GM18502 (cell line): ENCODE results near the gene OR5A1.
"Not testable (repeated sequence)": the region's sequence is repeated elsewhere in the genome, so short reads cannot be mapped to it uniquely, and the experiment has no call there.

Experiments
- ATAC-seq: cut with Tn5 transposase; IDR thresholded peaks from one replicate; pipeline ENCODE4 v1.9.1; 2021; ENCODE audit warnings: mild to moderate bottlenecking; ENCODE audit not compliant: unreplicated experiment, poor library complexity

Gene OR5A1

DNA sequence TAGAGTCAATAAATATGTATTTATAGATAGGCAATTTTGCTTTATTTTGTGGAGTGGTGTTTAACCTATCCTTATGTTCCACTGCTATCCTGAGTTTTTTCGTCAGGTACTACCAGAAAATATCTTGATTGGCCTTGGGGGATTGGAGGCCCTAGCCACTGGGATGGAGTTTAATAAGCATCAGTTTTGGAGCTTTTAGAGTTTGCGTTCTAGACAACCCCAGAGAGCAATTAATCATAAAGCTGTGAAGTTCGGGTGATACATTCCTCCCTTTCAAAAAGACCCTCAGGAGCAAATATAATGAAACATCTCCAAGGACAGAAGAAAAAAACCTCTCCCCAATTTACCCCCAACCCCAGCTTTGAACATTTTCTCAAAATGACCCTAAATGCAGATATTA lies at the start of gene OR5A1:
OR5A1 (plus strand) TSS at position 301 of the 400 bp plus-strand sequence. CDS start 6,700 bp downstream, outside the sequence.
- no peak for ATAC-seq

GRCh38 chr11:59394186-59394585 lies 42.1 kb upstream of the OR5A1 start:
- no peak for ATAC-seq

DNA sequence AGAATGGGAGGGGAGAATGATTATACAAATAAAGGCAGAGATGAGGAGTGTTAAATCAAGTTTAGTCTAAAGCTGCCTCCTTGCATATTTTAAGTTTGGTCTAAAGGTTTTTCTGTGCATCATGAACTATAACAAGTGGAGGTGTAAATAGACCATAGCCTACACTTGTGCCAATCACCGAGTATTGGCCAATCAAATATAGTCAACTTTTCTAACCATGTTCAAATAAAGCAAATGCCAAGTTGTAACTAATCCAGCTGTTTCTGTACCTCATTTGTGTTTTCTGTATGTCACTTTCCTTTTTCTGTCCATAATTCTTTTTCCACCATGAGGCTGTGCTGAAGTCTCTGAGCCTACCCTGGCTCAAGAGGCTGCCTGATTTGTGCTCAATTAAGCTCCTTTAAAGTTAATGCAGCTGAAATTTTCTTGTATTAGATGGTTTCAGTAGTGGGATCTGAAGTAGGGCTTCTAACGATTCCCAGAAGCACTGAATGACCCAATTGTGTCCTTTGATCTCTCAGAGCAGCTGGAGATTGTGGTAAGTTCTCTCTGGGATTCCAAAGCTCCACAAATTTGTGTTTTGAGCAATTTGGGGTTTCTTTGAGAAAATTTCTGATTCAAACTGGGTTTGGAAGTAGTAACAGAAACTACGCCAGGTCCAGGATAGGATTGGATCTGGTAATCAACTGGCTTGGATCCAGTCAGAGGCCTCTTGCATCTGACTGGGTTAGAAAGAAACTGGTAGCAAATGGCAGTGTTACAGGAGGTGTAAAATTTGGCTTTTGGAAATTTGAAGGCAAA lies 35.6 kb upstream of the OR5A1 start:
- no peak for ATAC-seq

DNA sequence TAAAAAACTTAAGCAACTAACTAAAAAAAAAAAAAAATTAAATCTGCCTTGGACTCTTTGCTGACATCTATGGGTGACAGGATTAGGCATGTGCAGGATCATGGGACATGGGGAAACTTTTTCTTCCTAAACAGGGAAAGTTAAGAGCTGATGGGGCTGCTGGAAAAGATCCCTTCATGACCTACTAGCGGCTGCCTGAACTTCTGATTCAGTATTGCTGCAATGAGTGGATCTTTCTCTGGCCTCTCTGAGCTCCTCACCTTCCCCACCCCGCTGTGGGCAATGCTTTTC lies 35.1 kb upstream of the OR5A1 start:
- no peak for ATAC-seq

DNA sequence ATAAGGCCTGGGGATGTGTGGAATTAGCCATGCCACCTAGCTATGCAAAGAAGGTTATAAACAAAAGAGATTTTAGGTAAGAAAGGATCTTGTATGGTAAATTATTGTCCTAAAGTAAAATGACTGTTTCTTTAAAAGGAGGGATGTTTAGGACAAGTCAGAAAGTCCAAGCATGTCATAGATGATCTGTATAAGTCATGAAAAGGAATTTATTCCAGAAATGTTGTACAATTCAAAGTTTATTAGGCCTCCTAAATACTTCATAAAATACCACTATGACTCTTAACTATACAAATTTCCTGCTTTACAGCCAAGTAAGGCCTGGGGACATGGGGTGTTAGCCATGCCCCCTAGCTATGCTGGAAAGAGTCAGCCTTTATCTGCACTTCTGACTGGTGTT lies 32.7 kb upstream of the OR5A1 start:
- no peak for ATAC-seq

DNA sequence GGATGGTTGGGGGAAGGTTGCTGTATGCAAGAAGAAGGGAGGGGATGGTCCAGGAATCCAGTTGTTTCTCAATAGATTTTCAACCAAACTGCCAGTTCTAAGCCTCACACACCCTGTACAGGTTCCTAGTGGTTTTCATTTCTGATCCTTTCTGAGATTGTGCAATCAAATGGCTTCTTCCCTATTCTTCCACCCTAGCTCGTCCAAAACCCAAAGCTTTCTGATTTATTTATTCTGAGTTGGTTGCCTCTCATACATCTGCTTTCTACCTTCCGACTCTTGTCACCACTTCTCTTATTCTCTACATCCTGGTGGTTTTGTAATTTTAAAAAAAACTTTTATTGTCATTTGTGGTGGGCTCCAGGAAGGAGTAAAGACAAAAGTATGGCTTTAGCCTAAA lies 22.6 kb upstream of the OR5A1 start:
- no peak for ATAC-seq

DNA sequence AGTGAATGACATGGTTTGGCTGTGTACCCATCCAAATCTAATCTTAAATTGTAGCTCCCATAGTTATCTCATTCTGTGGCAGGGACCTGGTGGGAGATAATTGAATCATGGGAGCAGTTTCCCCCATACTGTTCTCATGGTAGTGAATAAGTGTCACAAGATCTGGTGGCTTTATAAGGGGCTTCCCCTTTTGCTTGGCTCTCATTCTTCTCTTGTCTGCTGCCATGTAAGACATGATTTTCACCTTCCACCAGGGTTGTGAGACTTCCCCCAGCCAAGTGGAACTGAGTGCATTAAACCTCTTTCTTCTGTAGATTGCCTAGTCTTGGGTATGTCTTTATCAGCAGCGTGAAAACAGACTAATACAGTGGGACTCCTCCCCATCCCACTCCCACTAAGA lies 21.2 kb upstream of the OR5A1 start:
- ATAC-seq = no peak

DNA sequence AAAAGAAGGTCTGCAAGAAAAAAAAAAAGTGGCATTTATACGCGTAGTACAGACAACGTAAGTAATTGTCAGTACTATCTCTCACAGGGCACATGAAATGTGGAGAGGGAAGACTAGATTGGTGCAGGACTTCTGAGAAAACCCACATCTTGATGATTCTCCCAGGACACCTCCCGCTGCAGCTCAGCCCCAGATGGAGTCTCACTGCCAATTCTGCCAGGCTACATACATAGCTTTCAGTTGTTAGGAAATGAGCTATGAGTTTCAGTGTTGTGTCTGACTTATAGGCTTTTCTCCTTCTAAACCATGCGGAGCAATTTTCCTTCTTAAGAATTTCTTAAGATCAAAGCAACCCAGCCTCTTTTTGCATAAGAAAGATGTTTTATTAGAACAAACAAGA lies 19.7 kb upstream of the OR5A1 start:
- no peak for ATAC-seq

DNA sequence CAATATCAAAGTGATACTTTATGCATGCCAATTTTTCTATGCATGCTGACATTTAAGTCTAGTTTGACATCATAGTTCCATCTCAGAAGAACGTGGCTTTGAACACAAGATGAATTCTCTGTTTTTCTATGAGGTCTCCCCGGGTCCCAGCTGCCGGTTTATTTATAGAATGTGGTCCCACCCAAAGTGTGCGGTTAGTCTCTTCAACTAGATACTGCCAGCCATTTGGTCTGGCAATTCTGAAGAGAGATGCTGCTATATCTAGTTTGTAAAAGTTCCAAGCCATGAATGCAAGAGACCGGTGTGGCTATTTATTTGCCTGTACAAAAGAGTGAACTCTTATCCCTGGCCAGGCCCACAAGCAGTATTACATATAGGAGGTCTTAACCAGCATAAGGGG lies 19.2 kb upstream of the OR5A1 start:
- ATAC-seq = no peak

GRCh38 chr11:59418156-59418555 lies 18.1 kb upstream of the OR5A1 start:
- no peak for ATAC-seq

DNA sequence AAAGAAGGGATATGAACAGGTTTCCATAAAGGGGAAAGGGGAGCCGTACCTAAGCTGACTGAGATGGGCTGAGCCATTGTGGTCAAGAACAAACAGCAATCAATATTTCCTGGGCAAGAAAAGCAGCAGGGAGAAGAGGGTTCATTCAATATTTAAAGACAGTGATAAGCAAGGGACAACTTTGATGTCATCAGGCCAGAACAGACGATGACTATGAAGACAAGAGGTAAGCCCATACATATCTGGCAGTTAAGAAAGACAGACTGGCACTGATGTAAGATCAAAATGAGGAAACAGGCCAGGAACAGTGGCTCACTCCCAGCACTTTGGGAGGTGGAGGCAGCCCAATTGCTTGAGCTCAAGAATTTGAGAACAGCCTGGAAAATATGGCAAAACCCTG lies 12.4 kb upstream of the OR5A1 start:
- no peak for ATAC-seq

DNA sequence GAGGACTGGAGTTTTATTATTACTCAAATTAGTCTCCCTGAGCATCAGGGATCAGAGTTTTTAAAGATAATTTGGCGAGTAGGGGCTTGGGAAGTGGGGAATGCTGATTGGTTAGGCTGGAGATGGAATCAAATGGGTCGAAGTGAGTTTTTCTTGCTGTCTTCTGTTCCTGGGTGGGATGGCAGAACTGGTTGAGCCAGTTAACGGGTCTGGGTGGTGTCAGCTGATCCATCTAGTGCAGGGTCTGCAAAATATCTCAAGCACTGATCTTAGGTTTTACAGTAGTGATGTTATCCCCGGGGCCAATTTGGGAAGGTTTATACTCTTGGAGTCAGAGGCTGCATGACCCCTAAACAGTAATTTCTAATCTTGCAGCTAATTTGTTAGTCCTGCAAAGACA lies 11.1 kb upstream of the OR5A1 start:
- ATAC-seq = no peak

GRCh38 chr11:59426361-59427067 lies 9.8 kb upstream of the OR5A1 start, which contains the start of gene OR5A2:
Gene OR5A2 (minus strand): TSS chr11:59426413. CDS start chr11:59422953, 3,460 bp downstream.
- ATAC-seq = no peak

GRCh38 chr11:59427068-59427382 lies 9.2 kb upstream of the OR5A1 start:
- ATAC-seq = no peak

DNA sequence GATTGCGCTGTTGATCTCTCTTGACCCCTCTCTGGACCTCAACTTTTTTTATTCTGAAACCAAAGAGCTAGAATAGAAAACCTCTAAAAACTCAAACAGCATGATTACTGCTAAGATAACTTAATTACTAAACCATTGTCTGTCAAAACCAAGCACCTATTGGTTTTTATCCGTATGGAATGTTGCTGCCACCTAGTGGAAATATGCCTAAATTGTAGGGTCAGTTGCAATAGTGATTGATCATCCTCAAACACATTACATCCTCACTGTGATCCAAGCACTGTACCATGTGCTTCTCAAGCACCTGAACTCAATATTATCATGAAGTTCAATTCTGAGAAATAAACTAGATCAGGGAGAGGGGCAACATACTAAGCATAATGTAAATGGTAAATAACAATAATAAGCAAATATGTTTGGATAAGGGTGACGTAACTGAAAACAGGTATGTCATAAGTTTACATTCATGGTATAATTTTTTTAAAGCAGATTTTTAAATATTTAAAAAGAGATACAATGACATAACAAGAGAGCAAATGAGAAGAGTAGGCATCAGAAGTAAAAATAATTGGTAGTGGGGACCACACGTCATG lies 6.2 kb upstream of the OR5A1 start:
- peak; percentile 85 for ATAC-seq

GRCh38 chr11:59437770-59438169 lies 1.5 kb downstream of the OR5A1 start:
- no peak for ATAC-seq

- ATAC-seq = not testable (repeated sequence)
Measured at GRCh38 chr11:59445624-59446023, 9.4 kb downstream of the OR5A1 start.

DNA sequence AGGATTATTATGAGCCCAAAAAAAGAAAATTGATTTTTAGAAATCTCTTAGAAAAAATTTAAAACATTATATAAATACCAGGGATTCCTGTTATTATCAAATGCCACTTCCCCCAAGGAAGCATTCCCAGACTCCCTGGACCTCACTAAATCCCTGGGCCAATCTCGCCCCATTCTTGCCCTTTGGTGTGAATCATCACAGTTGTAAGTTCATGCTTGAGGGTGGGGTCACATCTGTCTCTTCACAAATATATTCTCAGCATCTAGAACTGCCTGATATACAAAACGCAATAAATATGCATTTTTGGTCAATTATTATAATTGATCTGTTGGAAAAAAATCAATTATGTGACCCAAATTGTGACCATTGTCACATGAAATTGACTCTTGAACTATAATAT lies 12.2 kb downstream of the OR5A1 start:
- no peak for ATAC-seq

- no peak for ATAC-seq
Measured at GRCh38 chr11:59456661-59457060, 20.4 kb downstream of the OR5A1 start, which contains the start of gene OR4D6. Gene OR4D6 (plus strand): TSS chr11:59456961. CDS start chr11:59456961, 0 bp downstream.

- no peak for ATAC-seq
Measured at GRCh38 chr11:59459916-59460315, 23.6 kb downstream of the OR5A1 start.

DNA sequence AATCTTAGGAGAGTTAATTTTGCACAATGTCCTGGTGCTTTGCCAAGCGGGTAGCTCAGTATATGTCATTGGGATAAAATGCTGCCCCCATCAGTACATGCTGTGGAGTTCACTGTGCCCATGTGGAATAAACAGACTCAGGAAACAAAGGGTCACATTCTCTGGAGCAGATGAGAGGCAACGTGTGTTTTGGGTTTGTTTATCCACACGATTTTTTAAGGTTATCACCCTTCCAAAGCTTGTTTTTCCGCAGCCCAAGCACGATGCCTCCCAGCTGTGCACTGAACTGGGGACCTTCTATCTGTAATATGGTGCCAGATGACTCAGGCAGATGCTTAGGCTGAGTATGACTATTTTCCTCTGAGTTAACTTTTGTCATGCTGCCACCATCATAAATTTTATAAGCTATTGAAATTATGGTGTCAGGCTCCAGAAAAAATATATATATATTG lies 26.9 kb downstream of the OR5A1 start:
- no peak for ATAC-seq
